ENCODE measurements around the gene SLC39A3.
A peak's percentile ranks its signal among the peaks of the same experiment; 100 is the strongest.

Gene SLC39A3

GRCh38 chr19:2703691-2704216 lies 36.1 kb downstream of the SLC39A3 start:
- no peak for DNase-seq

GRCh38 chr19:2703077-2703437 lies 36.8 kb downstream of the SLC39A3 start:
- no peak for DNase-seq

GRCh38 chr19:2702170-2703076 lies 37.4 kb downstream of the SLC39A3 start, which contains the start of gene GNG7:
GNG7 (minus strand) TSS chr19:2702694; CDS start chr19:2520688, 182,006 bp downstream.
- peak in 55 of 56 donors; percentile 64 to 97 (median 87) for DNase-seq

GRCh38 chr19:2701361-2702169 lies 38.3 kb downstream of the SLC39A3 start:
- no peak for DNase-seq

GRCh38 chr19:2700660-2701360 lies 39.0 kb downstream of the SLC39A3 start:
- peak in 13 of 56 donors; percentile 10 to 59 (median 25) for DNase-seq

GRCh38 chr19:2699413-2700140 lies 40.2 kb downstream of the SLC39A3 start:
- peak in 1 of 56 donors; percentile 9 for DNase-seq

GRCh38 chr19:2694196-2694595 lies 45.6 kb downstream of the SLC39A3 start:
- DNase-seq, result peak in 9 of 56 donors; percentile 19 to 54 (median 29)

- DNase-seq, result peak in 1 of 56 donors; percentile 14
Observed at GRCh38 chr19:2693492-2694160, 46.2 kb downstream of the SLC39A3 start.

- DNase-seq, result peak in 52 of 56 donors; percentile 31 to 94 (median 76)
Observed at GRCh38 chr19:2691951-2692350, 47.9 kb downstream of the SLC39A3 start.

- DNase-seq, result no peak
Observed at GRCh38 chr19:2690856-2691255, 49.0 kb downstream of the SLC39A3 start.

GRCh38 chr19:2686360-2686759 lies 53.5 kb downstream of the SLC39A3 start:
- DNase-seq, result peak in 13 of 56 donors; percentile 4 to 45 (median 21)

- no peak for DNase-seq
Observed at GRCh38 chr19:2685204-2685704, 54.6 kb downstream of the SLC39A3 start.

GRCh38 chr19:2683430-2684003 lies 56.3 kb downstream of the SLC39A3 start:
- DNase-seq, result no peak

Measured in amygdala (tissue), 56 donors.